OCI-LY3 (cell line): ENCODE results near the gene GPC3.

Experiments used
- H2AFZ ChIP-seq: fragments of 200-600, 300-600 bp; shearing (Covaris generic); 2 replicates; pipeline ENCODE4 v1.6.0; 2014; ENCODE audit warnings: antibody characterized with exemption, low read depth, low read length
- H3K27ac ChIP-seq: fragments of 200-600, 300-600 bp; sonication (generic); 2 replicates; pipeline ENCODE4 v1.5.1; 2014; ENCODE audit warnings: mild to moderate bottlenecking, low read length, moderate library complexity, mixed read lengths
- H3K27me3 ChIP-seq: fragments of 200-600, 300-600 bp; sonication (generic); 2 replicates; pipeline ENCODE4 v1.6.1; 2014; ENCODE audit warnings: low read depth, low read length, mixed read lengths
- H3K36me3 ChIP-seq: fragments of 200-600, 300-600 bp; sonication (generic); replicated peaks from 2 replicates; pipeline ENCODE3; 2014; ENCODE audit warnings: low read depth, low read length, mixed read lengths
- H3K4me1 ChIP-seq: fragments of 300-600, 200-600 bp; sonication (generic); 2 replicates; pipeline ENCODE4 v1.6.1; 2014; ENCODE audit warnings: low read length, mixed read lengths
- H3K4me2 ChIP-seq: fragments of 200-600, 300-600 bp; sonication (generic); 2 replicates; pipeline ENCODE4 v1.6.1; 2014; ENCODE audit warnings: low read length, mixed read lengths
- H3K4me3 ChIP-seq: fragments of 300-600, 200-600 bp; sonication (generic); 2 replicates; pipeline ENCODE4 v1.5.1; 2014; ENCODE audit warnings: antibody characterized with exemption, mild to moderate bottlenecking, low read length, moderate library complexity
- H3K79me2 ChIP-seq: fragments of 300-600, 200-600 bp; shearing (Covaris generic); 2 replicates; pipeline ENCODE4 v1.6.1; 2014; ENCODE audit warnings: mild to moderate bottlenecking, low read length, mixed read lengths
- H3K9ac ChIP-seq: fragments of 300-600, 200-600 bp; shearing (Covaris generic); 2 replicates; pipeline ENCODE4 v1.6.0; 2014; ENCODE audit warnings: mild to moderate bottlenecking, low read length, moderate library complexity
- H3K9me3 ChIP-seq: fragments of 200-600, 300-600 bp; shearing (Covaris generic); 2 replicates; pipeline ENCODE4 v1.6.1; 2014; ENCODE audit warnings: low read length, mixed read lengths; ENCODE audit not compliant: insufficient read depth
- H4K20me1 ChIP-seq: fragments of 200-600, 300-600 bp; sonication (generic); 2 replicates; pipeline ENCODE4 v1.6.1; 2016; ENCODE audit warnings: low read length, mixed read lengths; ENCODE audit not compliant: insufficient read depth
- EZH2phosphoT487 ChIP-seq: fragments of 200-600 bp; shearing (Covaris generic); IDR thresholded peaks from 2 replicates; pipeline ENCODE4 v1.6.1; 2018; ENCODE audit warnings: antibody characterized with exemption, mixed run types, low read depth
- TF ChIP-seq, protein P1 (sequence below): fragments of 200-600, 300-600 bp; sonication (generic); IDR thresholded peaks from 2 replicates; pipeline ENCODE4 v1.5.1; 2014; ENCODE audit warnings: antibody characterized with exemption, low read length, low read depth

GPC3 gene

GRCh38 chrX:133652185-133652584, 333.2 kb downstream of the GPC3 start:
- H3K4me2 ChIP-seq: no peak overlapping the region
- no peaks in the 10 kb centered on the region for H3K9me3 ChIP-seq
- no peaks in the 10 kb centered on the region for H3K27me3 ChIP-seq
- H2AFZ ChIP-seq: no peak overlapping the region
- H3K27ac ChIP-seq: no peak overlapping the region
- H3K4me3 ChIP-seq: no peak overlapping the region
- no peak overlapping the region for H3K9ac ChIP-seq
- H4K20me1 ChIP-seq: no peaks in the 10 kb centered on the region
- H3K79me2 ChIP-seq: no peaks in the 10 kb centered on the region
- H3K36me3 ChIP-seq: no peaks in the 10 kb centered on the region
- TF ChIP-seq, protein P1, sequence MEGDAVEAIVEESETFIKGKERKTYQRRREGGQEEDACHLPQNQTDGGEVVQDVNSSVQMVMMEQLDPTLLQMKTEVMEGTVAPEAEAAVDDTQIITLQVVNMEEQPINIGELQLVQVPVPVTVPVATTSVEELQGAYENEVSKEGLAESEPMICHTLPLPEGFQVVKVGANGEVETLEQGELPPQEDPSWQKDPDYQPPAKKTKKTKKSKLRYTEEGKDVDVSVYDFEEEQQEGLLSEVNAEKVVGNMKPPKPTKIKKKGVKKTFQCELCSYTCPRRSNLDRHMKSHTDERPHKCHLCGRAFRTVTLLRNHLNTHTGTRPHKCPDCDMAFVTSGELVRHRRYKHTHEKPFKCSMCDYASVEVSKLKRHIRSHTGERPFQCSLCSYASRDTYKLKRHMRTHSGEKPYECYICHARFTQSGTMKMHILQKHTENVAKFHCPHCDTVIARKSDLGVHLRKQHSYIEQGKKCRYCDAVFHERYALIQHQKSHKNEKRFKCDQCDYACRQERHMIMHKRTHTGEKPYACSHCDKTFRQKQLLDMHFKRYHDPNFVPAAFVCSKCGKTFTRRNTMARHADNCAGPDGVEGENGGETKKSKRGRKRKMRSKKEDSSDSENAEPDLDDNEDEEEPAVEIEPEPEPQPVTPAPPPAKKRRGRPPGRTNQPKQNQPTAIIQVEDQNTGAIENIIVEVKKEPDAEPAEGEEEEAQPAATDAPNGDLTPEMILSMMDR: no peak
- no peak for TF ChIP-seq EZH2phosphoT487
- H3K4me1 ChIP-seq: no peaks in the 10 kb centered on the region

DNA sequence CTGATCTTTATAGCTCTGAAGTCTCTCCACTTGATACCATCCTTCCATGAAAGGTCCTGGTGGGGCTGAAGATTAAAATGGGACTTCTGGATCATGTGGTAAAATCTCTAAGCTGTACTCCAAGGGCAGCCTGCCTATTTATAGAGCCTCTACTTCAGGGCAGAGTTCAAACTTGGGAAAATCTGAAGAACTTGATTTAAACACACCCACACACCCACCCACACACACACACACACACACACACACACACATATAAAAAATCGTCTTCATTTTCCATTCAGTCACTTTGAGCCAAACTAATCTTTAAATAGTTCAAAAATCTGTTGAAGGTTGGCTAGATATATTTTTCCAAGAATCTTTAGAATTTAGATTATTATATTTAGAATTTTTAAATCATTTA, 335.2 kb downstream of the GPC3 start:
- Histone ChIP-seq H3K27ac (no peak overlapping the region), H2AFZ (no peak overlapping the region), H3K27me3 (no peaks in the 10 kb centered on the region), H3K4me1 (no peaks in the 10 kb centered on the region), H3K36me3 (no peaks in the 10 kb centered on the region), H3K9ac (no peak overlapping the region), H3K4me2 (no peak overlapping the region), H3K4me3 (no peak overlapping the region), H3K79me2 (no peaks in the 10 kb centered on the region), H4K20me1 (no peaks in the 10 kb centered on the region), H3K9me3 (no peaks in the 10 kb centered on the region)
- TF ChIP-seq EZH2phosphoT487: no peak
- TF ChIP-seq, protein P1: no peak

- no peaks in the 10 kb centered on the region for H3K9me3 ChIP-seq
- H3K27me3 ChIP-seq: no peaks in the 10 kb centered on the region
- H3K79me2 ChIP-seq: no peaks in the 10 kb centered on the region
- H3K9ac ChIP-seq: no peak overlapping the region
- no peak for TF ChIP-seq EZH2phosphoT487
- TF ChIP-seq, protein P1: no peak
- no peaks in the 10 kb centered on the region for H3K4me1 ChIP-seq
- no peaks in the 10 kb centered on the region for H3K36me3 ChIP-seq
- H2AFZ ChIP-seq: no peak overlapping the region
- no peak overlapping the region for H3K4me2 ChIP-seq
- H3K4me3 ChIP-seq: no peak overlapping the region
- H4K20me1 ChIP-seq: no peaks in the 10 kb centered on the region
- no peak overlapping the region for H3K27ac ChIP-seq
Measured at GRCh38 chrX:133649651-133650050, 335.7 kb downstream of the GPC3 start.

DNA sequence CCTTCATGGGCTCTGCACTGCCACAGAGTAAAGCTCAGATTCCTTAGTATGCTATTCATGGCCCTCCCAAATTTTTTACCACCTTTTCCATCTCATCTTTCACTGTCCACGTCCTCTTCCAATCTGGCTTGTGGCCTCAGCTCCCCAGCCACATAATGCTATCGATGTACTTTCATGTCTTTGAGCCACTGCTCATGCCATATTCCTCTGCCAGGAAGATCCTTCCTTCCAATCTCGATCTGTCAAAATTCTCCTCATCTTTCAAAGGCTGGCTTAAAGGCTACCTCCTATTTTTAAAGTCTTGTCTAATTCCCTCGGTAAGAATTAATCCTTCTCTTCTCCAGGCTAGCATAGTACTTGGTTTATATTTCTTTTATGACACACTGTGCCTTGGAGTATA, 336.8 kb downstream of the GPC3 start:
- TF ChIP-seq, protein P1: no peak
- Histone ChIP-seq H3K79me2 (no peaks in the 10 kb centered on the region), H3K4me2 (no peak overlapping the region), H3K4me1 (no peaks in the 10 kb centered on the region), H3K9me3 (no peaks in the 10 kb centered on the region), H2AFZ (no peak overlapping the region), H3K27me3 (no peaks in the 10 kb centered on the region), H3K4me3 (no peak overlapping the region), H3K27ac (no peak overlapping the region), H4K20me1 (no peaks in the 10 kb centered on the region), H3K36me3 (no peaks in the 10 kb centered on the region), H3K9ac (no peak overlapping the region)
